HEK293 (cell line): ENCODE measurements around the gene ADIPOR2.

Experiments
- CTCF ChIA-PET: fragments of 350-600 bp; formaldehyde crosslinking; extraction: SDS; loops from one replicate; lab custom pipeline; 2021; ENCODE audit warnings: antibody characterized with exemption; lab: Yijun Ruan, JAX
- POLR2A ChIA-PET: fragments of 300-600 bp; formaldehyde crosslinking; extraction: SDS; loops from one replicate; lab custom pipeline; 2020; ENCODE audit warnings: antibody characterized with exemption, inconsistent platforms; lab: Yijun Ruan, JAX
- H3K27ac ChIP-seq: fragments of 200-500 bp; sonication (Bioruptor generic); 2 replicates; pipeline ENCODE4 v1.5.1; 2014; ENCODE audit warnings: low read depth, low read length, control low read depth, inconsistent platforms; ENCODE audit errors: extremely low read depth
- H3K36me3 ChIP-seq, 2 experiments: fragments of 200-500 bp in 1 of 2; sonication (Bioruptor generic) in 1 of 2; 1 replicate in 1 of 2; 2 replicates in 1 of 2; pipeline ENCODE4 v1.5.1; 2014 to 2017; ENCODE audit warnings: inconsistent platforms in 2 of 2, low read length in 2 of 2; ENCODE audit not compliant: control insufficient read depth in 2 of 2, insufficient read depth in 1 of 2
- H3K4me1 ChIP-seq: fragments of 200-500 bp; sonication (Bioruptor generic); 2 replicates; pipeline ENCODE4 v1.5.1; 2014; ENCODE audit warnings: mild to moderate bottlenecking, low read length, inconsistent platforms; ENCODE audit not compliant: control insufficient read depth, insufficient read depth
- H3K4me3 ChIP-seq: 2 replicates; pipeline ENCODE4 v1.5.1; 2011; ENCODE audit warnings: low read depth, mild to moderate bottlenecking, control low read depth, low read length, moderate library complexity
- H3K9me3 ChIP-seq: fragments of 200-500 bp; sonication (Bioruptor generic); 2 replicates; pipeline ENCODE4 v1.5.1; 2014; ENCODE audit warnings: low read depth, low read length, inconsistent platforms; ENCODE audit not compliant: control insufficient read depth, insufficient read depth
- AEBP2 ChIP-seq: fragments of 450-650 bp; formaldehyde crosslinking; IDR thresholded peaks from 2 replicates; pipeline ENCODE4 v1.5.1; 2016; ENCODE audit warnings: missing biosample characterization, missing genetic modification characterization, borderline replicate concordance
- ELK4 ChIP-seq: IDR thresholded peaks from 2 replicates; pipeline ENCODE4 v1.6.1; 2011; ENCODE audit warnings: mild to moderate bottlenecking, low read depth, low read length, borderline replicate concordance
- MEIS1 ChIP-seq: sonication (generic); formaldehyde crosslinking; IDR thresholded peaks from 2 replicates; pipeline ENCODE4 v1.8.1; 2022; ENCODE audit warnings: missing genetic modification reagents, mild to moderate bottlenecking, borderline replicate concordance
- MZF1 ChIP-seq: fragments of 450-650 bp; formaldehyde crosslinking; IDR thresholded peaks from 2 replicates; pipeline ENCODE4 v1.5.1; 2017; ENCODE audit warnings: missing biosample characterization, missing genetic modification characterization, borderline replicate concordance
- OSR2 ChIP-seq: fragments of 450-650 bp; formaldehyde crosslinking; IDR thresholded peaks from 2 replicates; pipeline ENCODE4 v1.5.1; 2016; ENCODE audit warnings: missing biosample characterization, missing genetic modification characterization
- PRDM6 ChIP-seq: fragments of 450-650 bp; formaldehyde crosslinking; IDR thresholded peaks from 2 replicates; pipeline ENCODE4 v1.5.1; 2017; ENCODE audit warnings: missing biosample characterization, missing genetic modification characterization
- ZBTB20 ChIP-seq: fragments of 450-650 bp; formaldehyde crosslinking; IDR thresholded peaks from 2 replicates; pipeline ENCODE4 v1.5.1; 2016; ENCODE audit warnings: missing biosample characterization, missing genetic modification characterization
- ZEB2 ChIP-seq: fragments of 450-650 bp; formaldehyde crosslinking; IDR thresholded peaks from 2 replicates; pipeline ENCODE4 v1.5.1; 2016; ENCODE audit warnings: missing biosample characterization, missing genetic modification characterization
- ZIC2 ChIP-seq: fragments of 450-650 bp; formaldehyde crosslinking; IDR thresholded peaks from 2 replicates; pipeline ENCODE4 v1.5.1; 2016; ENCODE audit warnings: missing biosample characterization, missing genetic modification characterization
- ZNF112 ChIP-seq: fragments of 450-650 bp; formaldehyde crosslinking; IDR thresholded peaks from 2 replicates; pipeline ENCODE4 v1.5.0; 2017; ENCODE audit warnings: missing biosample characterization, missing genetic modification characterization
- ZNF155 ChIP-seq: fragments of 450-650 bp; formaldehyde crosslinking; IDR thresholded peaks from 2 replicates; pipeline ENCODE4 v1.5.1; 2016; ENCODE audit warnings: missing biosample characterization, missing genetic modification characterization
- ZNF311 ChIP-seq: fragments of 450-650 bp; formaldehyde crosslinking; IDR thresholded peaks from 2 replicates; pipeline ENCODE4 v1.5.1; 2017; ENCODE audit warnings: missing biosample characterization, missing genetic modification characterization, borderline replicate concordance
- ZNF37A ChIP-seq: fragments of 450-650 bp; IDR thresholded peaks from 2 replicates; pipeline ENCODE4 v1.5.1; 2018; ENCODE audit warnings: missing biosample characterization, missing genetic modification characterization
- ZNF391 ChIP-seq: fragments of 450-650 bp; formaldehyde crosslinking; IDR thresholded peaks from 2 replicates; pipeline ENCODE4 v1.5.1; 2016; ENCODE audit warnings: low read depth, missing biosample characterization, missing genetic modification characterization, borderline replicate concordance
- ZNF416 ChIP-seq: fragments of 450-650 bp; formaldehyde crosslinking; IDR thresholded peaks from 2 replicates; pipeline ENCODE4 v1.5.1; 2016; ENCODE audit warnings: missing biosample characterization, missing genetic modification characterization
- ZNF449 ChIP-seq: fragments of 450-650 bp; formaldehyde crosslinking; IDR thresholded peaks from 2 replicates; pipeline ENCODE4 v1.5.1; 2017; ENCODE audit warnings: missing biosample characterization, mild to moderate bottlenecking, missing genetic modification characterization, moderate library complexity
- ZNF501 ChIP-seq: fragments of 450-650 bp; formaldehyde crosslinking; IDR thresholded peaks from 2 replicates; pipeline ENCODE4 v1.5.1; 2016; ENCODE audit warnings: missing biosample characterization, missing genetic modification characterization
- ZNF585B ChIP-seq: fragments of 450-650 bp; formaldehyde crosslinking; IDR thresholded peaks from 2 replicates; pipeline ENCODE4 v1.5.1; 2016; ENCODE audit warnings: missing biosample characterization, missing genetic modification characterization
- ZNF610 ChIP-seq: fragments of 450-650 bp; formaldehyde crosslinking; IDR thresholded peaks from 2 replicates; pipeline ENCODE4 v1.5.1; 2016; ENCODE audit warnings: missing biosample characterization, missing genetic modification characterization, borderline replicate concordance
- ZNF624 ChIP-seq: fragments of 450-650 bp; formaldehyde crosslinking; IDR thresholded peaks from 2 replicates; pipeline ENCODE4 v1.5.1; 2017; ENCODE audit warnings: missing biosample characterization, missing genetic modification characterization
- ZNF626 ChIP-seq: fragments of 450-650 bp; sonication (Bioruptor Pico); formaldehyde crosslinking; IDR thresholded peaks from 2 replicates; pipeline ENCODE4 v1.5.1; 2018; ENCODE audit warnings: missing biosample characterization, missing genetic modification characterization, inconsistent platforms
- ZNF747 ChIP-seq: fragments of 450-650 bp; formaldehyde crosslinking; IDR thresholded peaks from 2 replicates; pipeline ENCODE4 v1.5.1; 2016; ENCODE audit warnings: missing biosample characterization, missing genetic modification characterization
- ZNF776 ChIP-seq: fragments of 450-650 bp; formaldehyde crosslinking; IDR thresholded peaks from 2 replicates; pipeline ENCODE4 v1.5.0; 2017; ENCODE audit warnings: missing biosample characterization, missing genetic modification characterization, borderline replicate concordance
- TF ChIP-seq, protein P1 (sequence below): fragments of 450-650 bp; formaldehyde crosslinking; optimal IDR thresholded peaks from 2 replicates; pipeline ENCODE3; 2016; ENCODE audit warnings: missing biosample characterization, mild to moderate bottlenecking, missing genetic modification characterization

ADIPOR2 gene

GRCh38 chr12:1719139-1719538 lies 28.3 kb downstream of the ADIPOR2 start (continued):
- TF ChIP-seq AEBP2 (tag by site-specific recombination): no peak

DNA sequence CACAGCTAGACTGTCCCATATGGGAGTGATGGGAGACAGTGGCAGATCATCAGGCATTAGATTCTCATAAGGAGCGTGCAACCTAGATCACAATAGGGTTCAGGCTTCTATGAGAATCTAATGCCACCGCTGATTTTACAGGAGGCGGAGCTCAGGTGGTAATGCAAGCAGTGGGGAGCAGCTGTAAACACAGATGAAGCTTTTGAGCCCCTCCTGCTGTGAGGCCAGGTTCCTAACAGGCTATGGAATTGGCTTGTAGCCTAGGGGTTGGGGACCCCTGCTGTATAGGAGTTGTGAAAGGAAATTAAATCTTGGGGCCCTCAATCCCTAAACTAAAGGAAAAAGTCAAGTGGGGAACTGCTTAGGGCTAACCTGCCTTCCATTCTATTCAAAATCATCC lies 29.6 kb downstream of the ADIPOR2 start:
- Histone ChIP-seq H3K27ac (no peak overlapping the region), H3K36me3 (no peaks in the 10 kb centered on the region; a peak in 1 of 3 replicates), H3K4me1 (peaks cover 11% of the 10 kb centered on the region), H3K9me3 (no peaks in the 10 kb centered on the region), H3K4me3 (no peak overlapping the region)
- ChIA-PET POLR2A (no interaction called here), CTCF (interaction anchor here (1.5 kb wide), 1 partner anchor 67 kb away, joined by 3 read pairs; no protein-coding TSS in a partner anchor)
- TF ChIP-seq OSR2 (tag by site-specific recombination) (0 out of 2 replicates have a peak, but pooled peaks have one; percentile 10), ZNF416 (tag by site-specific recombination) (no peak), ZNF585B (no peak), ZNF610 (tag by site-specific recombination) (peak; percentile 99), ZNF449 (tag by site-specific recombination) (peak; percentile 76), MZF1 (tag by site-specific recombination) (peak; percentile 91; the same call in 1 of the 2 replicates), ZIC2 (peak; percentile 69)

GRCh38 chr12:1723721-1724120 lies 32.9 kb downstream of the ADIPOR2 start:
- no peaks in the 10 kb centered on the region; a peak in 1 of 3 replicates for H3K36me3 ChIP-seq
- no peak overlapping the region for H3K4me3 ChIP-seq
- peaks cover 3% of the 10 kb centered on the region for H3K4me1 ChIP-seq
- no peak overlapping the region for H3K27ac ChIP-seq
- POLR2A ChIA-PET: no interaction called here
- TF ChIP-seq ZBTB20 (tag by site-specific recombination) (no peak), MEIS1 (CRISPR knock-in tag) (no peak), ZNF626 (tag by site-specific recombination) (no peak), PRDM6 (tag by site-specific recombination) (no peak), ZNF37A (no peak)
- no peaks in the 10 kb centered on the region for H3K9me3 ChIP-seq
- CTCF ChIA-PET: no interaction called here

GRCh38 chr12:1724250-1724649 lies 33.4 kb downstream of the ADIPOR2 start:
- ChIA-PET POLR2A (no interaction called here), CTCF (no interaction called here)
- Histone ChIP-seq H3K4me3 (no peak overlapping the region), H3K4me1 (peaks cover 3% of the 10 kb centered on the region; the same call in 1 of the 2 replicates), H3K36me3 (no peaks in the 10 kb centered on the region; a peak in 1 of 3 replicates), H3K27ac (no peak overlapping the region), H3K9me3 (no peaks in the 10 kb centered on the region)
- TF ChIP-seq ZNF112: no peak
- no peak for TF ChIP-seq ZNF391 (tag by site-specific recombination)
- TF ChIP-seq ZNF747: no peak
- TF ChIP-seq ZNF155 (tag by site-specific recombination): no peak
- TF ChIP-seq, protein P1, sequence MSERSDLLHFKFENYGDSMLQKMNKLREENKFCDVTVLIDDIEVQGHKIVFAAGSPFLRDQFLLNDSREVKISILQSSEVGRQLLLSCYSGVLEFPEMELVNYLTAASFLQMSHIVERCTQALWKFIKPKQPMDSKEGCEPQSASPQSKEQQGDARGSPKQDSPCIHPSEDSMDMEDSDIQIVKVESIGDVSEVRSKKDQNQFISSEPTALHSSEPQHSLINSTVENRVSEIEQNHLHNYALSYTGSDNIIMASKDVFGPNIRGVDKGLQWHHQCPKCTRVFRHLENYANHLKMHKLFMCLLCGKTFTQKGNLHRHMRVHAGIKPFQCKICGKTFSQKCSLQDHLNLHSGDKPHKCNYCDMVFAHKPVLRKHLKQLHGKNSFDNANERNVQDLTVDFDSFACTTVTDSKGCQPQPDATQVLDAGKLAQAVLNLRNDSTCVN: no peak
- no peak for TF ChIP-seq ZNF311 (tag by site-specific recombination)
- no peak for TF ChIP-seq ZNF501
- TF ChIP-seq ZEB2: no peak
- TF ChIP-seq ELK4: no peak
- no peak for TF ChIP-seq ZNF624 (tag by site-specific recombination)
- TF ChIP-seq ZNF776 (tag by site-specific recombination): no peak
